Adipocyte (in vitro differentiated cells): ENCODE data around the gene MGMT.

Experiments
- DNase-seq: peaks from one replicate; pipeline ENCODE4 v3.0.0-alpha.2; 2015; ENCODE audit warnings: low read depth
- H3K27me3 ChIP-seq: replicated peaks from 2 replicates; pipeline ENCODE4 v1.7.0; 2013; ENCODE audit warnings: mild to moderate bottlenecking, low read length, moderate library complexity; ENCODE audit not compliant: control insufficient read depth, insufficient read depth
- H3K36me3 ChIP-seq: 2 replicates; pipeline ENCODE4 v1.7.0; 2013; ENCODE audit warnings: low read length, mild to moderate bottlenecking, moderate library complexity; ENCODE audit not compliant: control insufficient read depth, insufficient read depth, severe bottlenecking
- H3K4me1 ChIP-seq: 2 replicates; pipeline ENCODE4 v1.7.0; 2013; ENCODE audit warnings: mild to moderate bottlenecking, low read length, moderate library complexity; ENCODE audit not compliant: control insufficient read depth, insufficient read depth
- H3K4me3 ChIP-seq: 2 replicates; pipeline ENCODE4 v1.7.0; 2013; ENCODE audit warnings: mild to moderate bottlenecking, low read length, moderate library complexity
- H3K9ac ChIP-seq: 2 replicates; pipeline ENCODE4 v1.7.0; 2013; ENCODE audit warnings: mild to moderate bottlenecking, low read length, moderate library complexity
- H3K9me3 ChIP-seq: 2 replicates; pipeline ENCODE4 v1.7.0; 2013; ENCODE audit warnings: mild to moderate bottlenecking, low read length, moderate library complexity; ENCODE audit not compliant: control insufficient read depth

The MGMT gene

DNA sequence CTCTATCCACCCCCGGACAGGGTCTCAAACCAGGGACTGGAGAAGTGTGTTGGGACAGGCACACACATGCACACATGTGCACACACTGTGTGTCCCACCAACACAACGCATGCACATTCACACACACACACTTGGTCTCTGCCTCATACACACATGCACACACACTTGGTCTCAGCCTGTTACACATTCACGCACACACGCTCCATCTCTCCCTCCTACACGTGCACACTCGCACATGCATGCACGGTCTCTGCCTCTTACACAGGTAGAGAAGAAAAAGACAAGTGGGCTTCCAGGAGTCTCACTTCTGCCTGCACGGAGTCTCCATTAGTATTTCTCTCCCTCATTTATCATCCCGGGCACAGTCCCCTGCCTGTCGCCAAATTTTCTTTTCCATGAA lies 325.8 kb downstream of the MGMT start:
- H3K4me1 ChIP-seq: peaks cover 18% of the 10 kb centered on the region
- peaks cover 3% of the 10 kb centered on the region for H3K27me3 ChIP-seq
- no peak overlapping the region for H3K9ac ChIP-seq
- H3K36me3 ChIP-seq: no peaks in the 10 kb centered on the region
- DNase-seq: no peak
- no peaks in the 10 kb centered on the region for H3K9me3 ChIP-seq
- H3K4me3 ChIP-seq: peak overlapping the region; percentile 32

DNA sequence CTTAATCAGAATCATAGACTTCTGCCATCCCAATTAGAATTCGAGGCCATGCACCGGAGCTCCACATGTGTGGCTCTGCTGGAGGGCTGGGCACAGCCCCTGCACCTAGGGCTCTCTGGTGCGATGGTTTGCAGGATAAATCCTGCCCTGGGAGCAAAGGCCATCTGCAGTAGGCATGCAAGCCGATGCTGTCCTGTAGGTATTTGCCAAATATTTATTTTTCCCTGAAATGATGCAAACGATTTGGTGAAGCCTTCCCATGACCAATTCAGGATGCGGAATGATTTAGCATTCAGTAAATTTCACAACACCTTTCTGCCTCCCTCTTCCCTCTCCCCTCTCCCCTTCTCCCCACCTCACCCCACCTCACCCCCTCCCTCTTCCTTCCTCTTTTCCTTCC lies 326.4 kb downstream of the MGMT start:
- Histone ChIP-seq H3K36me3 (no peaks in the 10 kb centered on the region), H3K9ac (no peak overlapping the region), H3K4me3 (no peak overlapping the region)

DNA sequence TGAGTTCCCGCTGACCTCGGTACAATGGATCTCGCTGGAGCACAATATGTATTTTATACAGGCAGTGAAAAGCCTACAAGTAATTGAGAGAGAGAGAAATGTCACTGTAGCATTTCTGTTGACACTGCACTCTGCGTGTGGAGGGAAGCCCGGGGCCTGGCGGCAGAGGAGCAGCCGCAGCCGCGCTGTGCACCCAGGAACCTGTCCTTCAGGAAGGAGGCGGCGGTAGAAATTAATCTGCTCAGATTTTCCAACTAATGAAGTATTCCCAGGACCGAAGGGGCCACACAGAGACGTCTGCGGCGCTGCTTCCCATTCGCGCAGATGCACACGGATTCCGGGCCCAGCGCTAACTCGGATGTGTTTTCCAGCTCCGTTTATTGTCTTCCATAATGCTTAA lies 327.0 kb downstream of the MGMT start:
- no peaks in the 10 kb centered on the region for H3K36me3 ChIP-seq
- no peaks in the 10 kb centered on the region for H3K9me3 ChIP-seq
- H3K27me3 ChIP-seq: peaks cover 3% of the 10 kb centered on the region
- H3K9ac ChIP-seq: no peak overlapping the region
- DNase-seq: no peak
- H3K4me3 ChIP-seq: no peak overlapping the region
- H3K4me1 ChIP-seq: peaks cover 18% of the 10 kb centered on the region

More for the DNA sequence above, 326.4 kb downstream of the MGMT start:
- Histone ChIP-seq H3K4me1 (peaks cover 18% of the 10 kb centered on the region), H3K27me3 (peaks cover 3% of the 10 kb centered on the region), H3K9me3 (no peaks in the 10 kb centered on the region)
- DNase-seq: no peak

DNA sequence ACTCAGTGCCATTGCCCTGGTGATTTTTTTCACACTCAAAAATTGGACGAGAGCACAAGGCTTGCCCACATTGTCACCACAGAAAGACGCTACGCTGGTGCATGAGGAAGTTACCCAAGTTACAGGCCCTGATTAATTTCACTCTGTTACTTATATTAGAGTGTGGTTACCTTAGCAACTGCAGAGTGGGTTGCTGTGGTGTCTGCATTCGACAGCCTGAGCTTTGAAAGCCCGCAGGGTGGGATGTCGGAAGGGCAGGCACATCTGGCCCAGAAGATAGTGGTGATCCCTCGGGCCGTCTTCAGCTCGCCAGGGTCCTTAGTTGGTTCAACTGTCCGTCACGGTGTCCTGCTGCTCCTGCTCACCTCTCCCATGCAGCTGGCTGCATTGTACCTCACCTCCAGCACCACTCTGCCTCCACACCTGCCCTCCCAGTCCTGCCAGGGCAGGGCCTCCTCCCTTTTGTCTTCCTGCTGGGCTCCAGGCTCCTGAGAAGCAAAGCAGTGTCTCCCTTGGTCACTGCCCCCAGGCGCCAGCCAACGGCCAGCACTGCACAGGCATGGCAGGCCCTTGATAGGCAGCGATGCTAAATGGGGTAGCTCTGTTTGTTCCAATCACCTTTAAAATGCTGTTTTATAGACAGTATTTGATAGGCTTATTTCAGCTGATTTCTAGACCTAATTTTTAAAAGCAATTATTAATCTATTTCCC lies 329.8 kb downstream of the MGMT start:
- H3K27me3 ChIP-seq: peaks cover 9% of the 10 kb centered on the region
- DNase-seq: no peak
- H3K4me3 ChIP-seq: no peak overlapping the region
- peaks cover 10% of the 10 kb centered on the region for H3K4me1 ChIP-seq
- no peak overlapping the region for H3K9ac ChIP-seq
- H3K9me3 ChIP-seq: no peaks in the 10 kb centered on the region
- no peaks in the 10 kb centered on the region for H3K36me3 ChIP-seq

DNA sequence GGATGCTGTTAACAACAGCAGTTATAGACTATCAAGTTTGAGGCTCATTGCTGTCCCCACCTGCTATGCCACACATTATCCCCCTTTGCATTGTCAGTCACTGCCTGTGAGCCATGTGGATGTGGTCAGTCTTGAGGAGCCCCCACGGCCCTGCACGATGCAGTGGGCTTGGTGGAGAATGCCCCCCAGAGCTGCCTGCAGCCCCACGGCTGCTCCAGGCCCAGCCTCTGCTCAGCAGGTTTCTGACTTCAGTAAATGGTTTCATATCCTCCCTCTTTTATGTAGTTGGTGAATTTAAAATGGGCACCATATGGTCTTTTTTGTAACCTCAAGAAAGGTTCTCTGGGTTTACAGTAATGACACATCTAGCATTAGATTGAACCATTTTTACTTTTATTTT lies 332.9 kb downstream of the MGMT start:
- no peak overlapping the region for H3K9ac ChIP-seq
- DNase-seq: no peak
- no peak overlapping the region for H3K4me3 ChIP-seq
- no peaks in the 10 kb centered on the region for H3K36me3 ChIP-seq
- H3K27me3 ChIP-seq: peaks cover 9% of the 10 kb centered on the region
- no peaks in the 10 kb centered on the region for H3K4me1 ChIP-seq
- H3K9me3 ChIP-seq: peaks cover 9% of the 10 kb centered on the region

DNA sequence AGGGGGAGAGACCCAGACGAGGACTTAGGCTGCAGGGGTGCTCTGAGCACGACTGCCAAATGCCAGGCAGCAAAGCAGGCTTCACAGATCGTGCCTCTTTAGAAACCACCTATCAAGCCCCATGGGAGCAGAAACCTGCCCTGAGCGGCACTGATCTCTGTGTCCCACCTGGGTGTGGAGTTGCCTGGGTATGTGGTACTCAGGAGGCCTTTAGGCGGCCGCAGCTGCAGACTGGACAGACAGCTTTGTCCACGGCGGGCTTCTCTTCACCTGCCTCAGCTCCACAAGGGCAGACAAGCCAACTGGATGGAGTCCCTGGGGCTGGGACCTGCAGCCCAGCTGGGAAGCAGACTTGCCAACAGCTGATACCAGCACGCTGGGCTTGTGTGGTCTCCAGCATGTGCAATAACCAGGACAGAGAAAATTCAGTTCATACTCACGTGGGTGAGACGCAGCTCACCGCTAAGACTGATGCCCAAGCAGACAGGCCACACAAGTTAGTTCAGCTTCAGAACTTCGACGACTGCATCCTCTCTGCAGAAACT lies 333.8 kb downstream of the MGMT start:
- DNase-seq: no peak
- no peak overlapping the region for H3K9ac ChIP-seq
- no peaks in the 10 kb centered on the region for H3K36me3 ChIP-seq
- H3K4me3 ChIP-seq: no peak overlapping the region
- peaks cover 17% of the 10 kb centered on the region for H3K9me3 ChIP-seq
- peaks cover 6% of the 10 kb centered on the region for H3K27me3 ChIP-seq
- H3K4me1 ChIP-seq: no peaks in the 10 kb centered on the region

DNA sequence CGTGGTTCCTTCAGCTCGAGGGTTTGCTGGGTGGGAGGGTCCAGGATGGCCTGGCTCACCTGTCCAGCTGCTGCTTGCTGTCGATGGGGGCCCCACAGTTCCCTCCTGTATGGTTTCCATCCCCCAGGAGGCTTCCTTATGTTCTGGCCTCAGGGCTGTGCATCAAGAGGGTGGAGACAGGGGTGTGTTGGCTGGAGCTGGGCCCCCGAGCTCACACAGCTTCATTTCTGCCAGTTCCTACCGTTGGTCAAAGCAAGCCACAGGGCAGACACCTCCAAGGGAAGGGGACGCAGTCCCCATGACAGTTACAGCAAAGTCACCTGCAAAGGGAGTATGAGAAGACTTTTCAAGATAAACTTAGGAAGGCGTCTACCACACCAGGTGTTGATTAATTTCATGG lies 340.2 kb downstream of the MGMT start:
- peaks cover 24% of the 10 kb centered on the region for H3K9me3 ChIP-seq
- H3K36me3 ChIP-seq: no peaks in the 10 kb centered on the region
- no peak for DNase-seq
- H3K9ac ChIP-seq: no peak overlapping the region
- no peaks in the 10 kb centered on the region for H3K4me1 ChIP-seq
- no peak overlapping the region for H3K4me3 ChIP-seq
- H3K27me3 ChIP-seq: peaks cover 11% of the 10 kb centered on the region

DNA sequence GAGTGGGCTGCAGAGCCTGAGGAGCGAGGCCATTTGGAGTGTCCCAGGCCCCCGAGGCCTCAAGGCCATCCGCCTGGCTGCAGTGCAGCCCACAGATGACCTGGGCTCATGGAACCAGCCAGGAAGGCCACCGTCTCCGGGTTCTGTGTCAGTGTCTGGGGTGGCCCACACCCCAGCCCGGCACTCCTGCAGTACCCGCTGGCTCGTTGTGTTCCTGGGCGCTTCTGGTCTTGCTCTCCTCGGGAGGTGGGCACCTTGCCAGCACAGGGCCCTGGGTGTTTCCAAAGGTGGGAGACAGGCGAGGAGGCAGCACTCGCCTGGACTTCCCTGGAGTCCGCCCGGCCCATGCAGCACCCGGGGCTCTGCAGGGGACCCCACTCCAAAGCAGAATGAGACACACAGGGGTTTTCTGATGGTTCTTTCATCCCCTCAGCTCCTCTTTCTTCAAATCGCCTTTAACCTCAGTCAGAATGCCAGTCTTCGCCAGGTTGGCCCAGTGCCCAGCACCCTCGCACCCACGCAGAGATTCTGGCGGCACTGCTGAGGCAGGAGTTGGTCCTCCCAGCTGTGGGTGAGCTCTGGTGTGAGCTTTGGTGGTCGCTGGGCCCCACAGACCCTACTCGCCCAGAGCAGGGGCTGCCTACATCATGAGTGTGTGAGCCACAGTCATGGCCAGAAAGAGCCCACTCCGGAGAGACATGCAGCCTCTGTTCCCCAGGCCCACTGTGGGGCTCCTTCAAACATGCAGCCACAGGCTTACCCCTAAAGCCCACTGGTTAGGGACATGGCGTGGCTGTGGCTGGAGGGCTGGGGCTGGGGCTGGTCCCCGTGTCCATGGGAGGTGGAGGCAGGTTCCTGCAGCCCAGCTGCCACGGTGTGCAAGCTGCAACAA lies 341.3 kb downstream of the MGMT start:
- peaks cover 22% of the 10 kb centered on the region for H3K9me3 ChIP-seq
- H3K4me1 ChIP-seq: no peaks in the 10 kb centered on the region
- H3K9ac ChIP-seq: no peak overlapping the region
- no peaks in the 10 kb centered on the region for H3K36me3 ChIP-seq
- peaks cover 22% of the 10 kb centered on the region for H3K27me3 ChIP-seq
- H3K4me3 ChIP-seq: no peak overlapping the region
- DNase-seq: no peak

DNA sequence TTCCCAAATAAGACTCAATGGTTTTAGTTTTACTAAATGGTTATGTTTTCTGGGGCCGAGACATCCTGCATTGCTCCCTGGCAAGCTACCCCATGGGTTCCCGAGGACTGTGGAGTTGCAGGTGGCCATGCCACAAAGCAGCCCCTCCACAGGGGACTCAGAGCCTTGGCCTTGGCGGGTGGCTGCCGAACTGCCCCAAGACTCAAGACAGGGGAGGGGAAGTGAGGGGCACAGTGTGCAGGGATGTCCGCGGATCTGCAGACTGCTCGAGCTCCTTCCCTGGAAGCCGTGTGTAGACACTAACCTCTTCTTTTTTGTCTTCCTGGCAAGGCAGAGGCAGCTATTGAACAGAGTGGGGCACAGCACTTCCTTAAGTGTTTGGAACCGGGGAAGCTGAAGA lies 342.4 kb downstream of the MGMT start:
- DNase-seq: no peak
- Histone ChIP-seq H3K4me3 (no peak overlapping the region), H3K9ac (no peak overlapping the region), H3K27me3 (peaks cover 23% of the 10 kb centered on the region), H3K9me3 (peaks cover 14% of the 10 kb centered on the region), H3K36me3 (no peaks in the 10 kb centered on the region), H3K4me1 (no peaks in the 10 kb centered on the region)

DNA sequence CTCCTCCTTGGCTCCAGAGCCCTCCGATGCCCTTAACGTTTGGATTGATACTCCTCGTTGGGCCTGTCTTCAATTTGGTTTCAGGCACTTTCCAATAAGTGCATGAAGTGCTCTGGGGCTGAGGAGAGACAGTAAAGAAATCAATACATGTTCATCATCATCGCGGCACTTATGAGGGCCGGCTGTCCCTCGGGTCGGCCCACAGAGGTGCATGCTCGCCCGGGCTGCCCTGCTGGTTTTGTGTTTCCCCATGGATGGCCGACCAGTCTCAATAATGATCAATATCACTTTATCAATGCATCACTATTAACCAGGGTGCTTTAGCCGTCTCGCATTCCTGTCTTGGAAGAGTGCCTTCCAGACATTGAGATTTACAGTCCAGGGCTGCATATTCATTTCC lies 342.8 kb downstream of the MGMT start:
- H3K4me3 ChIP-seq: no peak overlapping the region
- H3K9me3 ChIP-seq: peaks cover 14% of the 10 kb centered on the region
- H3K27me3 ChIP-seq: peaks cover 23% of the 10 kb centered on the region
- H3K4me1 ChIP-seq: no peaks in the 10 kb centered on the region
- H3K36me3 ChIP-seq: no peaks in the 10 kb centered on the region
- DNase-seq: no peak
- no peak overlapping the region for H3K9ac ChIP-seq

DNA sequence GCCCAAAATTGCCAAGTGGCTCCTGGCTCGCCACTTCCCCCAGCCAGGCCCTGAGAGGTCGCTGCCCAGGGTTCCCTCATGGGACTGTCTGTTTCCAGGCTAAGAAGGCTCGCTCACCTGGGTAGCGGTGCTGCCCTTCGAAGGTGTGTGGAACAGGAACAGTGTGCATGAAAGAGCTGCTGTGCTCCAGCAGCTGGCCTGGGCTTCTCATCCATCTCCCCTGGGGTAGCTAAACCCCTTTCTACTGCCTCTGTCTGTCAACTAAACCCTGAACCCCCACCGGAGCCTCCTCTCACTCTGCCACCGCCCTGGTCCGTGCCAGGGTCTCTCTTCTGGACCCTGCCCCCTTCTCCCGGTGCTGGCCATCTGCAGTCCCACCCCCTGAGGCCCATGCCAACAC lies 344.2 kb downstream of the MGMT start:
- no peaks in the 10 kb centered on the region for H3K36me3 ChIP-seq
- no peak overlapping the region for H3K9ac ChIP-seq
- no peak overlapping the region for H3K4me3 ChIP-seq
- H3K4me1 ChIP-seq: no peaks in the 10 kb centered on the region
- peaks cover 3% of the 10 kb centered on the region for H3K9me3 ChIP-seq
- no peak for DNase-seq
- peaks cover 23% of the 10 kb centered on the region for H3K27me3 ChIP-seq
